Measurements from ENCODE around the gene LRRC8C.

DNA sequence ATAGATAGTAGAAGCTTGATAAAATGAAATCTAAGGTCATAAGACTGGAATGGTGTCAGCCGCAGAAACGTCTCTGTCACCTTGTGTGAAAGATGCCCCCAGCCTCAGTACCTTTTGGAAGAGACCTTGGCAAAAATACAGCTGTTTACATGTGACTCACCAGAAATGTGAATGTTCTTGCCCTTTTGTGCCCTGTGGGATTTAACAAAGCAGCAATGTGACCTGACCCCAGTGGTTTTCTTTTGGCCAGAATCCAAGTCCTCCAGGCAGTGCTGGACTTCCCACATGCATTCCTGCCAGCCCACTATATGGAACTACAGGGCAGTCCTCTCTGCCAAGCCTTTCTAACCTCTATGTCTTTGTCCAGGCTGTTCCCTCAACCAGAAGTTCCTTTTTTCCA lies 27.2 kb upstream of the LRRC8C start:
- TF ChIP-seq EP300 (IDR thresholded peaks at IDR 0.05; ENCODE audit: borderline replicate concordance in 1 of 2, control insufficient read depth in 1 of 2, low read depth in 2 of 2, low read length in 2 of 2) (no peak), ZZZ3 (IDR thresholded peaks at IDR 0.05; ENCODE audit: control insufficient read depth, insufficient read length, low read depth) (no peak), POLR2AphosphoS5 (IDR thresholded peaks at IDR 0.05; ENCODE audit: low read length) (no peak), SMC3 (IDR thresholded peaks at IDR 0.05; ENCODE audit: borderline replicate concordance, low read length) (no peak), RBBP5 (conservative IDR thresholded peaks at IDR 0.05) (no peak), RCOR1 (conservative IDR thresholded peaks at IDR 0.05; ENCODE audit: low read depth, low read length) (no peak), ZBED1 (IDR thresholded peaks at IDR 0.05; ENCODE audit: borderline replicate concordance) (no peak)
- TF ChIP-seq, protein P1, sequence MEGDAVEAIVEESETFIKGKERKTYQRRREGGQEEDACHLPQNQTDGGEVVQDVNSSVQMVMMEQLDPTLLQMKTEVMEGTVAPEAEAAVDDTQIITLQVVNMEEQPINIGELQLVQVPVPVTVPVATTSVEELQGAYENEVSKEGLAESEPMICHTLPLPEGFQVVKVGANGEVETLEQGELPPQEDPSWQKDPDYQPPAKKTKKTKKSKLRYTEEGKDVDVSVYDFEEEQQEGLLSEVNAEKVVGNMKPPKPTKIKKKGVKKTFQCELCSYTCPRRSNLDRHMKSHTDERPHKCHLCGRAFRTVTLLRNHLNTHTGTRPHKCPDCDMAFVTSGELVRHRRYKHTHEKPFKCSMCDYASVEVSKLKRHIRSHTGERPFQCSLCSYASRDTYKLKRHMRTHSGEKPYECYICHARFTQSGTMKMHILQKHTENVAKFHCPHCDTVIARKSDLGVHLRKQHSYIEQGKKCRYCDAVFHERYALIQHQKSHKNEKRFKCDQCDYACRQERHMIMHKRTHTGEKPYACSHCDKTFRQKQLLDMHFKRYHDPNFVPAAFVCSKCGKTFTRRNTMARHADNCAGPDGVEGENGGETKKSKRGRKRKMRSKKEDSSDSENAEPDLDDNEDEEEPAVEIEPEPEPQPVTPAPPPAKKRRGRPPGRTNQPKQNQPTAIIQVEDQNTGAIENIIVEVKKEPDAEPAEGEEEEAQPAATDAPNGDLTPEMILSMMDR (IDR thresholded peaks at IDR 0.05 in 2 of 3, conservative IDR thresholded peaks at IDR 0.05 in 1 of 3; ENCODE audit: control insufficient read depth in 2 of 3, extremely low read depth in 1 of 3, insufficient read depth in 1 of 3, low read depth in 3 of 3, low read length in 3 of 3): no peak
- TF ChIP-seq, protein P2, sequence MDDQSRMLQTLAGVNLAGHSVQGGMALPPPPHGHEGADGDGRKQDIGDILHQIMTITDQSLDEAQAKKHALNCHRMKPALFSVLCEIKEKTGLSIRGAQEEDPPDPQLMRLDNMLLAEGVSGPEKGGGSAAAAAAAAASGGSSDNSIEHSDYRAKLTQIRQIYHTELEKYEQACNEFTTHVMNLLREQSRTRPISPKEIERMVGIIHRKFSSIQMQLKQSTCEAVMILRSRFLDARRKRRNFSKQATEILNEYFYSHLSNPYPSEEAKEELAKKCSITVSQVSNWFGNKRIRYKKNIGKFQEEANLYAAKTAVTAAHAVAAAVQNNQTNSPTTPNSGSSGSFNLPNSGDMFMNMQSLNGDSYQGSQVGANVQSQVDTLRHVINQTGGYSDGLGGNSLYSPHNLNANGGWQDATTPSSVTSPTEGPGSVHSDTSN (IDR thresholded peaks at IDR 0.05; ENCODE audit: insufficient replicate concordance, low read depth, low read length): no peak
- TF ChIP-seq, protein P3, sequence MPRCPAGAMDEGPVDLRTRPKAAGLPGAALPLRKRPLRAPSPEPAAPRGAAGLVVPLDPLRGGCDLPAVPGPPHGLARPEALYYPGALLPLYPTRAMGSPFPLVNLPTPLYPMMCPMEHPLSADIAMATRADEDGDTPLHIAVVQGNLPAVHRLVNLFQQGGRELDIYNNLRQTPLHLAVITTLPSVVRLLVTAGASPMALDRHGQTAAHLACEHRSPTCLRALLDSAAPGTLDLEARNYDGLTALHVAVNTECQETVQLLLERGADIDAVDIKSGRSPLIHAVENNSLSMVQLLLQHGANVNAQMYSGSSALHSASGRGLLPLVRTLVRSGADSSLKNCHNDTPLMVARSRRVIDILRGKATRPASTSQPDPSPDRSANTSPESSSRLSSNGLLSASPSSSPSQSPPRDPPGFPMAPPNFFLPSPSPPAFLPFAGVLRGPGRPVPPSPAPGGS (IDR thresholded peaks at IDR 0.05; ENCODE audit: borderline replicate concordance, insufficient read depth, low read depth, low read length, poor library complexity, severe bottlenecking): no peak
